Measurements from ENCODE around the gene INAFM1. TPM values are rescaled to one million over a fixed set of nuclear protein-coding genes. Genes with fewer than 3 reads are reported as not detected.

The INAFM1 gene
- total and polyA plus RNA-seq, 8 donors: 1.8 to 48.0 (median 7.7) TPM; not detected in 1

- no peaks in the 10 kb centered on the region for H3K27me3 ChIP-seq
- no peaks in the 10 kb centered on the region for H3K9me3 ChIP-seq
- H3K4me3 ChIP-seq: no peak overlapping the region
- no peak for DNase-seq
- no peak for TF ChIP-seq EP300 (IDR thresholded peaks at IDR 0.05)
- TF ChIP-seq POLR2A (IDR thresholded peaks at IDR 0.05): no peak
- no peak for TF ChIP-seq CTCF (IDR thresholded peaks at IDR 0.05)
- TF ChIP-seq POLR2AphosphoS5 (IDR thresholded peaks at IDR 0.05): no peak
- no peak overlapping the region for H3K27ac ChIP-seq
- WGBS, 5 donors: 89 to 97% (median 95%) methylated on average over 19 to 30 of the region's 30 CpGs
- intact Hi-C loops (cut with DNase I; ENCODE audit: low total_unique reads): no loop called here
- peaks cover 0 to 17% (median 8%) of the 10 kb centered on the region in 4 donors for H3K4me1 ChIP-seq
- peaks cover 57 to 99% (median 97%) of the 10 kb centered on the region in 4 donors for H3K36me3 ChIP-seq
Observed at GRCh38 chr19:47264629-47265028, 10.1 kb upstream of the INAFM1 start.

- Histone ChIP-seq H3K4me3 (no peak overlapping the region), H3K4me1 (peaks cover 0 to under 1% (median 0%) of the 10 kb centered on the region in 4 donors), H3K36me3 (peaks cover 56 to 99% (median 97%) of the 10 kb centered on the region in 4 donors), H3K27ac (no peak overlapping the region), H3K9me3 (no peaks in the 10 kb centered on the region), H3K27me3 (no peaks in the 10 kb centered on the region)
- WGBS, 5 donors: 91 to 100% (median 95%) methylated on average over 7 to 21 of the region's 21 CpGs
- intact Hi-C loops (cut with DNase I; ENCODE audit: low total_unique reads): no loop called here
- no peak for DNase-seq
- TF ChIP-seq CTCF (IDR thresholded peaks at IDR 0.05): no peak
- TF ChIP-seq EP300 (IDR thresholded peaks at IDR 0.05): no peak
- TF ChIP-seq POLR2A (IDR thresholded peaks at IDR 0.05): no peak
- no peak for TF ChIP-seq POLR2AphosphoS5 (IDR thresholded peaks at IDR 0.05)
Observed at GRCh38 chr19:47266401-47266941, 8.2 kb upstream of the INAFM1 start.

GRCh38 chr19:47267350-47267759, 7.3 kb upstream of the INAFM1 start:
- Histone ChIP-seq H3K27me3 (no peaks in the 10 kb centered on the region), H3K27ac (no peak overlapping the region), H3K36me3 (peaks cover 53 to 96% (median 95%) of the 10 kb centered on the region in 4 donors), H3K4me1 (peaks cover 4 to 9% (median 7%) of the 10 kb centered on the region in 4 donors), H3K4me3 (no peak overlapping the region), H3K9me3 (no peaks in the 10 kb centered on the region)
- TF ChIP-seq POLR2AphosphoS5 (IDR thresholded peaks at IDR 0.05) (no peak), POLR2A (IDR thresholded peaks at IDR 0.05) (no peak), EP300 (IDR thresholded peaks at IDR 0.05) (no peak), CTCF (IDR thresholded peaks at IDR 0.05) (no peak)
- 77 to 86% (median 83%) methylated on average over 10 to 14 of the region's 14 CpGs for WGBS, 5 donors
- no peak for DNase-seq
- intact Hi-C loops (cut with DNase I; ENCODE audit: low total_unique reads): no loop called here

- H3K27ac ChIP-seq: no peak overlapping the region
- no peak overlapping the region for H3K4me3 ChIP-seq
- H3K9me3 ChIP-seq: no peaks in the 10 kb centered on the region
- TF ChIP-seq EP300 (IDR thresholded peaks at IDR 0.05) (no peak), POLR2AphosphoS5 (IDR thresholded peaks at IDR 0.05) (no peak), CTCF (IDR thresholded peaks at IDR 0.05) (no peak), POLR2A (IDR thresholded peaks at IDR 0.05) (no peak)
- peaks cover 49 to 89% (median 88%) of the 10 kb centered on the region in 4 donors for H3K36me3 ChIP-seq
- WGBS, 5 donors: 69 to 90% (median 85%) methylated on average over 6 of the region's 6 CpGs
- intact Hi-C loops (cut with DNase I; ENCODE audit: low total_unique reads): no loop called here
- peaks cover 11 to 16% (median 14%) of the 10 kb centered on the region in 4 donors for H3K4me1 ChIP-seq
- no peaks in the 10 kb centered on the region for H3K27me3 ChIP-seq
- no peak for DNase-seq
Observed at GRCh38 chr19:47268028-47268427, 6.7 kb upstream of the INAFM1 start.

All from stomach (tissue), 9 donors.